ENCODE measurements around the gene SLCO3A1.
A peak's percentile ranks its signal among the peaks of the same experiment; 100 is the strongest.

The SLCO3A1 gene

DNA sequence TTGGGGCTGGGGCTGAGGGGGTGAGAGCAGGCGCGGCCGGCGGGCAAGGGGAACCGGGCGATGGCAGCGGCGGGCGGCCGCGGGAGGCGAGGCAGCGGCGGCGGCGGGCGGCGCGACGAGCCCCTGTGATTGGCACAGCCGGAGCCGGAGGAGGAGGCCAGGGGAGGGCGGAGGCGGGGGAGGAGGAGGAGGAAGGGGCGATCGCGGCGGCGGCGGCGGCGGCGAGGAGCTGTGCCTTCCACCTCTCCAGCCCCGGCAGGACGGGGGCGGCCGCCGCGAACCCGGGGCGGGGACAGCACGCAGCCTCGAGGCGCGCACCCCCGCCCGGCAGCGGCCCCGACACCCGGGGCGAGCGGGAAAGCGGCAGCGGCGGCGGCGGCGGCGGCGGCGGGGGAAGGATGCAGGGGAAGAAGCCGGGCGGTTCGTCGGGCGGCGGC, at the start of gene SLCO3A1:
Gene SLCO3A1 (plus strand): TSS at position 198 of the 437 bp plus-strand sequence.
- DNase-seq: peak; percentile 67

DNA sequence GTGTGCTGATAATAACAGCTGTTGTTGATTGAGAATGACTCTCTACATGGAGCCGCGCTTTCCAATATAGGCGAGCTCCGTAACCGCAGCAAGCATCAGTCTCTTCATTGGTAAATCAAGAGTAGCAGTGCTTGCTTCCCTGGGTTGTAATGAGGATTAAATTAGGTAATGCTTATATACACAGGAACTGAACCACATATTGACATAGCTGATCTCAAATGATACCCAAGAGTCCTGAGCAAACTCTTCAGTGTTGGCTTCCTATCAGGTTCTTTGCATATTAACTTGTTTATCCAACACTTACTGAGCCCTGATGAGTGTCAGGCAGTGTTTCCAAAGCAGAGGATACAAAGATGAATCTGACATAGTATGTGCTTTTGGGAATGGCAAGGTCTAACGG, 46.4 kb upstream of the SLCO3A1 start:
- no peak for DNase-seq

DNA sequence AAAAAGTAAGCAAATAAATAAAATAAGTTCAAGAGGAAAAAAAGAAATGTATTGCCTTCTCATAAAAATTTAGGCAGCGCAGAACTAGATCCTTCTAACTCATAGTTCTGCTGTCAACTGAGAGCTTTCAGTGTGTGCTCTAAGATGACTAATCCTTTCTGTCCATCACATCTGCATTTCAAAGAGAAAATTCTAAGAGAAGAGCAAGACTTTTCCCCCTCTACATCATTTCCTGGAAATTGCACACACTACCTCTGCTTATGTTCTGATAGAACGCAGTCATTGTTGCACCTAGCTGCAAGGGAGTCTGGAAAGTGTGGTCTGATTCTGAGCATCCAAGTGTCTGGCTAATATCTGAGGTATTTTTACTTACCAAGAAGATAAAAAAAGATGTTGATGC, 39.6 kb upstream of the SLCO3A1 start:
- DNase-seq: no peak

DNA sequence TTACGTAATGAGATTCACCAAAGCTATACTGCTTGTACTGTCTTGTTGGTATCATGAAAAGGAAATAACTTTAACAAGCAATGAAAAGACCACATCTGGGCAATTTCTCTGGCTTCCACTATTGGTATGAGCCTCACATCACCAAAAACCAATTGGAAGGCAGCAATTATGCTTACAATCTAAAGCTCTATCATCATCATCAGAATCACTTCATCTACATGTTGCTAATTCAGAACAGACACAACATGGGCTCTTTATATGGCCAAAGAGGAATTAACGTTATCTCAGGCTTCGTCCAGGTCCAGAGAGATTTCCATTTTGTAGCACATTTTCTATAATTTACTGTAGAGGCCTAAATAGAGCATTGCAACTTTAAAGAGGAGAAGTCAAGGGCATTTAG, 36.6 kb upstream of the SLCO3A1 start:
- DNase-seq: no peak

DNA sequence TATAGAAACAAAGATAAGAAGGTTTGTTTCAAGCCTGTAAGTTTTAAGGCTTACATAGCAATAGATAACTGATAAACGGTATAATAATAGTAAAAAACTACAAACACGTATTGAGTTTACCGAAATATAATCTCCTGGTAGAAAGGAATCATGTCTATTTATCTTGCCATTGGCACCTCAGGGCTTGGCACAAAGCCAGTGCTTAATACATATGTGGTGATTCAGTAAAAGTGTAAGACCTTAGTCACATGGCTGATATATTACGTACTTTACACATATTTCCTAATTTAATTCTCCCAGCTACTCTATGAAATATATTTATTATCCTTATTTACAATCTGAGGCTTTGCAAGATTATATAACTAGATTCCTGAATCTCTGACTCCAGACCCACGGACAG, 32.0 kb upstream of the SLCO3A1 start:
- no peak for DNase-seq

DNA sequence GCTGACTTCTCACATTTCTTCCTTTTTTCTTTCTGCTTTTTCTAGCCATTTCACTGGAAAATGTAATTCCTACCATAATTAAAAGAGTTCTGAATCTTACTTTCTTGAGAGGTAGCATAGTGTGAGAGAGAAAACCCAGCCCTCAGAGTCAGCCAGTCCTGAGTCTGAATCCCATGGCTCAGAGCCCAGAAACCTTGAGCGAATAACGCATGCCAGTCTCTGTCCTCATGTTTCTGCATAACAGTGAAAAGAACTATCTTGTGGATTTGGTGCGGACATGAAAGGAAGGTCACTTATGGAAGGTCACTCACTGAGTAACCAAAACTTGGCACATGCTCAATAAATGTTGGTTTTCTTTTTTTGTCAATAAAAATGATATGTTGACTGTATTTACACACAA, 29.3 kb upstream of the SLCO3A1 start:
- no peak for DNase-seq

DNA sequence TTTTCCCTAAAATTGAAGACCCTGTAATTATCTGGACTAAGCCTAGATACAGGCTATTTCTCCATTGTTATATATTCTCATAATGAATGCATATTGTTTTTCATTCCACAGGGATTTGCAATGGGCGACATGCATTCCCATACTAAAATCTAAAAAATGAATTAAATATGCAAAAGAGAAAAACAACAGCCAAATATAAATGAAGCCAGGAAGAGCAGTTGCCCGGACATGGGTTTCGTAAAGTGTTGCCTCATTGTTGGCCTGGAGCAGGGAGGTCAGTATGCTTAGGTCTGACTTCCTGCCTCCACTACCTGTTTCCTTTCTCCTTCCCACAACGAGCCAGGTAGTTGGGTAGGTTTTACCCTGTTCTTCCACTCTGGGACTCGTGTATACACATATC, 27.1 kb upstream of the SLCO3A1 start:
- DNase-seq: no peak

DNA sequence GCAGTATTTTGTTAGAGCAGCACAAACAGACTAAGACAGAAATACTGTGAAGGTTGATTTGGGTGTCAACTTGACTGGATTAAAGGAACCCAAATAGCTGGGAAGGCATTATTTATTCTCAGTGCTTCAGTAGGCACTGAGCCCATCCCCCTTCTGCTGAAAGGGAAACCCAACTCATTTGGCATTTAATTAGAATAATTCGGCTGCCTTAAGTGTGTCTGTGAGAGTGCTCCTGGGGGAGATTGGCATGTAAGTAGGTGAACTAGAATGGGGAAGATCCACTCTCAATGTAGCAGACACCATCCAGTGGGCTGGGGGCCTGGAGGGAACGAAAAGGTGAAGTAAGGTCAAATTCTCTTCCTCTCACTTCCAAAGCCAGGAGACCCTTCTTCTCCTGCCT, 20.5 kb upstream of the SLCO3A1 start:
- no peak for DNase-seq

DNA sequence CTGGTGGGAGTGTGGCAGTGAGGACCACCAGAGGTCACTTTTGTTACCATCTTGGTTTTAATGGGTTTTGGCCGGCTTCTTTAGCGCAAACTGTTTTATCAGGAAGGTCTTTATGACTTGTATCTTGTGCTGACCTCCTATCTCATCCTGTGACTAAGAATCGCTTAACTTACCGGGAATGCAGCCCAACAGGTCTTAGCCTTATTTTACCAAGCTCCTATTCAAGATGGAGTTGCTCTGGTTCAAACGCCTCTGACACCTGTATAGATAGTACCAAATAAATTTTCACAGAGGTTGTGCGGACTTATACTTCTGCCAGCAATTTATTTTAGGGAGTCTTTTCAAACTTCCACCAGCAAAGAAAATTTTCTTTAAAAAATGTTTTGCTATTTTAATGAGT, 13.6 kb upstream of the SLCO3A1 start:
- DNase-seq: no peak

DNA sequence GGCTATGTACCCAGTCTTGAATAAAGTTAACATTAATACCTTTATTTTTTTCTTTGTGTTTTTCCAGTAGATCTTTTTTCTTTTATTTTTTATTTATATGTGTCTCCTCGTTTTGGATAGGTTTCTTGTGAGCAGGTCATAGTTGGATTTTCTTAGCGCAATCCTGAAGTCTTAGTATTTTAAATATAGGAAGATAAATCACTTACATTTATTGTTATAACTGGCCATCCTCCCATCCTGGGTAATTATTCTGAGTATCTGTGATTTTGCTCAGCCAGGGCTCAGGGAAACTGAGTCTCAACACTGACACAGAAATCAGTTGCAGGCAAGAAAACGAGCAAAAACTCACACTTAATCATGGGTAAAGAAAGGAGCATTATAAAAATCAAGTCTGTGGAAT, 11.6 kb upstream of the SLCO3A1 start:
- no peak for DNase-seq

DNA sequence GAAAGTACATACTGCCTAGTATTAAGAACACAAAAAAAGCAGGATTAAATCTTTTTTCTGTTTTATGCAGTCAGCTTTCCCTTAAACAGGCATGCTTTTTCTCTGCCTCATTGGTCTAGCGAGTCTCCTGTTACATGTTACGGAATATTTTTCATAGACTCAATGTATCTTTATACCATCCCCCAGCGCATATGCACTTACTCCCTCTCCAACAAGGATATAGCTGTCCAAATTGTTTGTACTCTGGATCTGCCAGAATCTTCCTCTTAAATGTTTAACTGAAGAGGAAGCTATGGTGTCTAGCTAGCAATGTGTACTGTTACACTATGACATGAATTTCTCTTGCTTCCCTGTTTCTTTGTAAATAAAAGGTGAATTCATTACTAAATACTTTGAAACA, 9.2 kb upstream of the SLCO3A1 start:
- DNase-seq: no peak

DNA sequence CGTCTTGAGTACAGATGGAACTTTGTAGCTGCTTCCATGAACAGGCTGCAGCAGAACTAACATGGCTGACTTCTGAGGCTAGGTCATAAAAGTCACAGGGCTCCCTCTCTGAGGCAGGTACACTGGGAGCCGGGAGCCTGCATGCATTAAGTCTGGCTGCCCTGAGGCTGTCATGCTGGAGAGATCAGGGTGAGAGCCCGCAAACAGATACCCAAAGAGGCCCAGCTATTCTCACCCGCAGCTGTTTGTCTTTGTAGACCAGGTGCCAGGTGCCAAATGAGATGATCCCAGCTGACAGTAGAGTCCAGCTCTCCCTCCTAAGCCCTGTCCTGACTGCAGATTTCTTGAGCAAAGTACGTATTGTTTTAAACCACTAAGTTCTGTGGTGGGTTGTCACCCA, 8.6 kb upstream of the SLCO3A1 start:
- DNase-seq: no peak

DNA sequence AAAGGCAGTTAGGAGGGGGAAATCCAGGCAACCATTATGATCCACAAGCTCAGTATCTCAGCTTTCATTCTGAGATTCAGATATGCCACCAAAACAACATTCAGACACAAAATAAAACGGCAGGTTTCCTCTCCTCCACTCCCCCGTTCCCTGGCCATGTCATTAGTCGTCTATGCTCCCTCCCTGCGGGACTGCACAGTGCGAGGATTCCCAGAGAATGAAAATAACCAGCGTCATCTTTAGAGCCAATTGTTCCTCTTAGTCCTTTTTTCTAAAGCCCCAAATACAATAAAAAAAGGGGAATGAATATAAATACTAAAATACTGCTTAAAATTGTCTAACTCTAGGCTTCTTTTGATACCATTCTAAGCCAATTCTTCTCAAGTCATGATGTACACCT, 7.8 kb upstream of the SLCO3A1 start:
- no peak for DNase-seq

DNA sequence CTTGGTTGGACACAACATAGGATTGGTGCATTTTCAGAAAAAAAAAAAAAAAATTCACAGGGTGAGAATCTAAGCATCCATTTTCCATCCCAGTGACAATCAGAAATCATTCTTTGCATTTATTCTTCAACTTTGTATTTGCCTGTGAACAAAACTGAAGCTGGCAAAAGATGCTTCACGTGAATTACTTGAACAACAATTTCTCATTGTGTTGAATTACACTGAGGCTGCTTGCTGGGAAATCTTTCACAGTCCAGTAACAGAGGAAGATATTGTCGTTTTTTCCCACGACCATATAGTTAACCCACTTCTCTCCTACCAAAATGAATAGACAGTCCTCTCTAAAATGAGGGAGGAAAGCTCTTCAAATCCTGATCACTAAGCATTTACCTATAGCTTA, 4.3 kb upstream of the SLCO3A1 start:
- DNase-seq: no peak

DNA sequence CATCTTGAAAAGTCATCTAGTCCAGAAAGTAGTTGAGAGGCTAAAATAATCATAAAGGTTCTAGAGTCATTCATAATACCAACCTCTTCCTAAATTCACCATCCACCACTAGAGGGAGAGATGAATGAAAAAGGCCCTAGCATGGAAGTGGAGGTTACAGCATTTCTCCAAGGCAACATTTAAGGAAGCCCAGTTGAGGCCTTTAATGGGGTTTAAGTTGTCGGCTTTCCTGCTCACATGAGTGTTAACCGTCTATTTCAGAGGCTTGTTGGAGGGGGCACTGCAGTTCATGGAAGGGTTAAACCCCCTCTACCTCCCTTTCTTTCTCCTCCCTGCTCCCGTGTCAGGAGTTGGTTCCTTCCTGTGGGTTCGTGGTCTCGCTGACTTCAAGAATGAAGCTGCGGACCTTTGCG, 3.8 kb upstream of the SLCO3A1 start:
- no peak for DNase-seq

DNA sequence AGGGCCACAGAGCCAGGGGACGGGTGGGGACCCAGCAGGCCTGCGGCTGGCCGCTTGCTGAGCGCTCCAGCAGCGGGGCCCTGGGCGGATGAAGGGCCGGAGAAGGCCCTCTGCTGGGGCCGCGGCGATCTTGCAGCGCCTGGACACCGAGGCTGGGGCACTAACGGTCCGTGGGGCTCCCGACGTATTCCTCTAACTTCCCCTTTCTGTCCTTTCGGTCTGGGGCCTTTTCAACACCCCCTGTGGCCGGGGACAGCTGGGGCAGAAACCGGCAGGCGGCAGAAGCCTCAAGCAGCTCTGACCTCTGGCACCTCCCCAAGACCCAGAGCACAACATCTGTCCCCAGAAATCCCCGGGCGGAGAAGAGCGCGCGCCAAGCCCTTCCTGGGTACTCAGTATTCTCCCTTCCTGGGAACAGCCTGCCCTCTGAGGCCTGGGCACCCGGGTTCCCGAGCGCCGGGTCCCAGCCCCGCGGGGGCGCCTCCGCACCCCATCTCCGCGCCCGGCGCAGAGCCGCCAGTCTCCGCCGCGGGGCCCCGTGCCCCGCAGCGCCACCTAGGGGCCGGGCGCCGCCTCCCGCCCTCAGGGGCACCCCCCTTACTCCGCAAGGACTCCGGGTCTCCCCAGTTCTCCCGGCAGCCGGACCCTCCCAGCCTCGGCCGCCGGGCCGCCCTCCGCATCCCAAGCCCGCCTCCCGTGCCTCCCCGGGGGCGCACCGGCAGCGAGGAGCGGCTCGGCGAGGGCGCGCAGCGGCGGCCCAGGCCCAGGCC, 582 bp upstream of the SLCO3A1 start:
- DNase-seq: peak; percentile 68

DNA sequence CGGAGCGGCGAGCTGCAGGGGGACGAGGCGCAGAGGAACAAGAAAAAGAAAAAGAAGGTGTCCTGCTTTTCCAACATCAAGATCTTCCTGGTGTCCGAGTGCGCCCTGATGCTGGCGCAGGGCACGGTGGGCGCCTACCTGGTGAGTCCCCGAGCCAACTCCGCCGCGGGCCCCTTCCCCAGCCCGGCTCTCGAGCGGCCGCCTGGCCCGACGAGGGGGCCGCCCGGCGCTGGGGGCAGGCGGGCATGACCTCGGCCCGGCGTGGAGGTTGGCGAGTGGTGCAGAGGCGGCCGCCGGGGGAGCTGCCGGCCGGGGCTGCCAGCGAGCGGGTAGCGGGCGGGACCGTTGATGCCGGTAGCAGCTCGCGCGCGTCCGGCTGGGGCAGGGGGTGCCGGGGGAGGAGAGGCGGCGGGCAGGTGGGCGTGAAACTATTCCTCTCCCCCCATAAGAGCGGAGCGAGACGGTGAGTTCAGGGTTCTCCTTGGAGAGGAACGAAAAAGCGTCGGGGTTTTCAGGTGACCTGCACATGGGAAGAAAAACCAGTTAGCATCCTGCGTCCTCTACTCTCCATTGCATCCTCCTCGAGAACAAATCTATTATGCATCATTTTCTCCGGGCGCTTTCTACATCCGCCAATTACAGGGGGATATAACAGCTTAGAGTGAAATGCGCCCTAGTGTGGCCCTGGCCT, 585 bp downstream of the SLCO3A1 start:
- DNase-seq: peak; percentile 35

DNA sequence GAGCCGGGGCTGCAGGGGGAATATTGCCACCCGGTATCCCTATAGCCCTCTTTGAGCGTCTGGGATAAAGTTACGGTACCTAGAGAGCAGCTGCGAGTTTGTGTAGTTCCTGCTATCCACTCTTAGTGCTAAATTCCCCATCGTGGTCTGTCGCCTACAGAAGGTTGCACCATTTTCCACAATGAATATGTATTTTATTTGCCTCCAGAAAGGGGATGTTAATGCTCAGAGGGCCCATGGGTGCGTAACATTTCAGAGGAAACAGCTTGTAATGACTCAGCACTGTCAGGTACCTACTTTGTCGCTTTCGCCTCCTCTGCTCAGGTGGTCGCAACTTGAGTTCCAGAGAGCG, 1.1 kb downstream of the SLCO3A1 start:
- no peak for DNase-seq

DNA sequence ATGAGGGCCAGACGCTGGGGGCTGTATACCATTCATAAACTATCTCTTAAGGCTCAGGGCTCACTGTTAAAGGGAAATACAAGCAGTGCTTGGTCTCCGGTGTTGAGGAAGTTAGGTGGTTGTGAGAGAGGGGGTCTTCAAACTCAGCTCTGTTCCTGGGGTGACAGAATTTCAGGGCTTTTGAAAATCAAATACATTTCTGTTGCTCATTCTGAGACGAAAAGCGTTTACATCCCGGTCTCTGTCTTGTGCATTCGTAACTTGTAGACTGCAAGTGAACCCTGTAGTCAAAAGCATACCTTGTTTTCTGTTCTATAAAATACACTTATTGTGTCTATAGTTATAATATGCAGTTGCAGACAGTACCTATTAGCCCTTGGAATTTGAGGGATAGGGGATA, 1.7 kb downstream of the SLCO3A1 start:
- DNase-seq: no peak

DNA sequence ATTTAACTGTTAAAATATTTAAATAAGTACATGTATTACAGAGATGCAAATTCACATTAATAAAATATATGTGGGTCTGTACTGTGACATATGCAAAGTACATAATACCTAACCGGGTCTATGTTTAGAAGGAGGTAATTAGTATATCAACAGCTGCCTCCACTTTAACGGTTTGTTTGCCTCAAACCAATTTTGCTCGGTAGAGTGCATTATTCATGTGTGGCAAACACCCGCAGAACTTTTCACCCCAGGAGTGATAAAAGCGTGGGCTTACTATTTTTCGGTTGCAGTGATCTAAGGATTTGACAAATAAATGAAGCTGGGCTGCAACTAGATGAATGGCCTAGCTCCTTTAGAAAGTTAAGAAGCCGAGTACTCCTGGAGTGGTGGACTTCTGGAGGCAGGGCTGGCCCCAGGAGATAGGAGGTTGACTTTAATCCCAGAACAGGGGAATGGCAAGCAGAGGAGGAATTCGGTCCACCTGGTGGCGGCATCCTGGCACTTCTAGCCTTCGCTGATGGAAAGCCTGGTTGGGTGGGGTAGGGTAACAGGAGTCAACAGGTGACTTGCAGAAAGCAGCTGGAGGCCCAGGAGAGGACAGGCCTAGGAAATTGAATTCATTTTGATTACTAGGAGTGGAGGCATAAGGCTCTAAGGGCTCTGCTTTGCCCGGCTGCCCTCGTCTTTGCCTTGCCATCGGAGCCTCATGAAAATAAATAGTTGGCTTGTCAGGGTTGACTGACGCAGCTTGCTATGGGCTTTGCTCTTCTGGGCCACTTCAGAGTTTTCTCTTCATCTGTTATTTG, 2.4 kb downstream of the SLCO3A1 start:
- DNase-seq: no peak

DNA sequence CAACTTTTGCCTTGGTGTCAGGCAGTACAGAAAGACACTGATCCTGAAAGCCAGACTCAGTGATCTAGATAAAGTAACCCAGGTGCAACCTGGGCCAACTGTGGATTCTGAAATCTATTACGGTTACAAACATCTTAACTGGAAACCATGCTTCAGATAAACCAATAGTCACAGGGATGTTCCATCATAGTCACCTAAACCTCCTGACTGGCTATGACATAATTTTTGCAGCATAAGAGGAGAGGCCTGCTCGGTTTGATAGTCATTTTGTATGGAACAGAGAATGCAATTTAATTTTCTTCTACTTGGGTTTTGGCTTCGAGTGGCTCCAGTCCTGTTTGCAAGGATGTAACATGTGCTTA, 3.7 kb downstream of the SLCO3A1 start:
- DNase-seq: no peak

DNA sequence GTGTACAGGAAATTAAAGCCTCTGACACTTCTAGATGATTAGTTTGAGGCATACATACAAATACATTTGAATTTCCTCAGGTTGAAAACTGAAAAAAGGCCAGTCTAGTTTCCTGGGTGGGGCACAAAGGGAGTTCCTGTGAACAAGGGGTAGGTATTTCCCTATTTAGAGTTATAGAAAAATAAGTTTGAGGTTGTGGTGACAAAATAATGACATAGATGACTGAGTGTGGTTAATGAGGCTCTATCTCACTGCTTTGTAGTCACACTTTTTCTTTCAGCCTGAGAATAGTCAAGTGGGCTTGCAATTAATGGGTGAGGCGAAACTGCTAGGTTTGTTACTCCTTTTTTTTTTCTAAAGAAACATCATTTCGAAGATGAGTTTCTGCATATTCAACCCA, 4.3 kb downstream of the SLCO3A1 start:
- DNase-seq: no peak

DNA sequence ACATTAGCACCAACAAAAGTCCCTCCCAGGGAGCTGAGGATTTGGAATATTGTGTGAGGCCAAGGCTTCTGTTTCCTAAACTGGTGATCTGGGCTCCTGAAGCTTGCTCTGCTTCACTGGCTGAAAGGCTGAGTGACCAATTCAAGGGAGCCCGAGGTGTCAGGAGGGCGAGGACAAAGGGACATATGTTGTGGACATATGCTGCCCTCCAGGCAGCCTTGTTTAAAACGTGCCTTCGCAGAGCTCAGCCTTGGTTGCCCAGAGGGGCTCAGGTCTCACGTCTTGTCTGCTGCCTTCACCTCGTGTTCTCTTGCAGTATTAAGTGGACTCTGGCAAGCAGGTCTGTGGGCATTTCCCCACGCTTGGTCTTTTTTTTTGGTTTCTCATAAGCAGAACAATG, 7.0 kb downstream of the SLCO3A1 start:
- no peak for DNase-seq

DNA sequence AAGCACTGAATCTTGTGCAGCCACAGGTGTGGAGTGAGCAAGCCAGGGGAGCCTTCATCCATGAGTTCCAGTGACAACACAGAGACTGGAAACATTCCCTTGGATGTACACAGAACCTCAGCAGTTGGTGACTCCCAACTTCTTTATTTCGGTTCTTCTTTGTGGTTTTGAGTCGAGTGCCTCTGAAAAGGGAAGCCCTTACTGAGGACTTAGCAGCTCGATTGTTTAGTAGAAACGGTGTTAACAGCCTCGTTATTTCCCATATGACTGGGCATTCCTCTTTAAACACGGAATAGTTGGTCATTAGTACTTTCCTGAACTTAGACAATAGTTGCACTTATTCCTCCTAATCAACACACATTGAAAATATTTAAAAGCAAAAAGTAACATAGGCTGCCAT, 7.7 kb downstream of the SLCO3A1 start:
- DNase-seq: no peak
